ENCODE data around the gene GRAMD2B.

The GRAMD2B gene

GRCh38 chr5:126483156-126483555 is 59.9 kb downstream of the GRAMD2B start:
- no peak for DNase-seq

GRCh38 chr5:126484253-126484652 is 61.0 kb downstream of the GRAMD2B start:
- DNase-seq = peak; percentile 27

GRCh38 chr5:126486332-126486731 is 63.1 kb downstream of the GRAMD2B start:
- peak; percentile 65 for DNase-seq

- DNase-seq = no peak
Measured at GRCh38 chr5:126487596-126487995, 64.4 kb downstream of the GRAMD2B start.

- no peak for DNase-seq
Measured at GRCh38 chr5:126488443-126489065, 65.3 kb downstream of the GRAMD2B start.

- peak; percentile 42 for DNase-seq
Measured at GRCh38 chr5:126490167-126490940, 67.1 kb downstream of the GRAMD2B start.

GRCh38 chr5:126492939-126493338 is 69.7 kb downstream of the GRAMD2B start:
- no peak for DNase-seq

GRCh38 chr5:126494393-126494792 is 71.2 kb downstream of the GRAMD2B start:
- no peak for DNase-seq

GRCh38 chr5:126497506-126497905 is 74.3 kb downstream of the GRAMD2B start:
- no peak for DNase-seq

- DNase-seq = no peak
Measured at GRCh38 chr5:126499278-126499677, 76.1 kb downstream of the GRAMD2B start.

- peak; percentile 37 for DNase-seq
Measured at GRCh38 chr5:126499853-126500342, 76.7 kb downstream of the GRAMD2B start.

GRCh38 chr5:126501448-126501847 is 78.2 kb downstream of the GRAMD2B start:
- no peak for DNase-seq

GRCh38 chr5:126503602-126504104 is 80.4 kb downstream of the GRAMD2B start:
- peak; percentile 37 for DNase-seq

- no peak for DNase-seq
Measured at GRCh38 chr5:126506079-126506478, 82.9 kb downstream of the GRAMD2B start.

- no peak for DNase-seq
Measured at GRCh38 chr5:126508251-126508961, 85.2 kb downstream of the GRAMD2B start.

GRCh38 chr5:126508962-126509279 is 85.7 kb downstream of the GRAMD2B start:
- no peak for DNase-seq

- no peak for DNase-seq
Measured at GRCh38 chr5:126509339-126509738, 86.1 kb downstream of the GRAMD2B start.

GRCh38 chr5:126511961-126512360 is 88.8 kb downstream of the GRAMD2B start:
- DNase-seq = no peak

GRCh38 chr5:126512451-126512850 is 89.2 kb downstream of the GRAMD2B start:
- DNase-seq = no peak

- no peak for DNase-seq
Measured at GRCh38 chr5:126513302-126513701, 90.1 kb downstream of the GRAMD2B start.

- DNase-seq = no peak
Measured at GRCh38 chr5:126513703-126514102, 90.5 kb downstream of the GRAMD2B start.

- no peak for DNase-seq
Measured at GRCh38 chr5:126514131-126514557, 90.9 kb downstream of the GRAMD2B start.

GRCh38 chr5:126514558-126515141 is 91.4 kb downstream of the GRAMD2B start:
- DNase-seq = no peak
